Measurements from ENCODE around the gene VTI1A.

GRCh38 chr10:112409299-112409698, 37.7 kb upstream of the VTI1A start:
- TF ChIP-seq CTCF (conservative IDR thresholded peaks at IDR 0.05), result no peak
- no peak for TF ChIP-seq EZH2 (IDR thresholded peaks at IDR 0.05; ENCODE audit: low read depth)
